Suprapubic skin (tissue), 4 donors: ENCODE data around the gene STIM2. TPM values are rescaled to one million over a fixed set of nuclear protein-coding genes. Genes with fewer than 3 reads are reported as not detected.

ENCODE experiments used
- DNase-seq, 2 donors: peaks; one replicate each; pipeline ENCODE4 v3.0.0-alpha.2; 2019; ENCODE audit warnings: low spot score in 2 of 2
- H3K27ac ChIP-seq: fragments of 200-600 bp; sonication (generic); one replicate; pipeline ENCODE4 v1.5.1; 2019
- H3K27me3 ChIP-seq: fragments of 200-600 bp; sonication (generic); one replicate; pipeline ENCODE4 v1.5.1; 2019
- H3K36me3 ChIP-seq: fragments of 200-600 bp; sonication (generic); one replicate; pipeline ENCODE4 v1.5.1; 2019
- H3K4me1 ChIP-seq: fragments of 200-600 bp; sonication (generic); one replicate; pipeline ENCODE4 v1.5.1; 2019
- H3K4me3 ChIP-seq: fragments of 200-600 bp; sonication (generic); one replicate; pipeline ENCODE4 v1.5.1; 2019; ENCODE audit warnings: mild to moderate bottlenecking
- H3K9me3 ChIP-seq: fragments of 200-600 bp; sonication (generic); one replicate; pipeline ENCODE4 v1.5.1; 2019
- EP300 ChIP-seq: sonication (generic); formaldehyde crosslinking; IDR thresholded peaks from one replicate; pipeline ENCODE4 v1.6.1; 2017; ENCODE audit warnings: antibody characterized with exemption
- POLR2A ChIP-seq, 2 donors: fragments of 450-650 bp; IDR thresholded peaks; one replicate each; pipeline ENCODE4 v1.6.1; 2017; ENCODE audit warnings: antibody characterized with exemption in 2 of 2, mild to moderate bottlenecking in 2 of 2, moderate library complexity in 2 of 2
- POLR2AphosphoS5 ChIP-seq, 3 donors: sonication (generic); formaldehyde crosslinking; IDR thresholded peaks; one replicate each; pipeline ENCODE4 v1.6.1; 2017; ENCODE audit warnings: antibody characterized with exemption in 3 of 3
- WGBS: methylation state at CpG from one replicate; pipeline ENCODE4 v1.1.5; 2018; 5-methylcytosine and 5-hydroxymethylcytosine counted together
- total RNA-seq, 4 donors: library from RNA; depleted of rRNA; stranded (reverse); fragments of >200 nt; gene quantifications; one replicate each; pipeline ENCODE4 v1.1.0, GENCODE V29; 2016
- TF ChIP-seq, protein P1 (sequence below), 2 donors: fragments of 200-600 bp in 1 of 2; fragments of 450-650 bp in 1 of 2; sonication (generic) in 1 of 2; IDR thresholded peaks; one replicate each; pipeline ENCODE4 v1.5.1; 2016 to 2019; ENCODE audit warnings: antibody characterized with exemption in 2 of 2, mild to moderate bottlenecking in 1 of 2, moderate library complexity in 1 of 2

Gene STIM2
- total RNA-seq, 4 donors from 2014 or later, result 20.2 to 37.3 (median 27.5) TPM

DNA sequence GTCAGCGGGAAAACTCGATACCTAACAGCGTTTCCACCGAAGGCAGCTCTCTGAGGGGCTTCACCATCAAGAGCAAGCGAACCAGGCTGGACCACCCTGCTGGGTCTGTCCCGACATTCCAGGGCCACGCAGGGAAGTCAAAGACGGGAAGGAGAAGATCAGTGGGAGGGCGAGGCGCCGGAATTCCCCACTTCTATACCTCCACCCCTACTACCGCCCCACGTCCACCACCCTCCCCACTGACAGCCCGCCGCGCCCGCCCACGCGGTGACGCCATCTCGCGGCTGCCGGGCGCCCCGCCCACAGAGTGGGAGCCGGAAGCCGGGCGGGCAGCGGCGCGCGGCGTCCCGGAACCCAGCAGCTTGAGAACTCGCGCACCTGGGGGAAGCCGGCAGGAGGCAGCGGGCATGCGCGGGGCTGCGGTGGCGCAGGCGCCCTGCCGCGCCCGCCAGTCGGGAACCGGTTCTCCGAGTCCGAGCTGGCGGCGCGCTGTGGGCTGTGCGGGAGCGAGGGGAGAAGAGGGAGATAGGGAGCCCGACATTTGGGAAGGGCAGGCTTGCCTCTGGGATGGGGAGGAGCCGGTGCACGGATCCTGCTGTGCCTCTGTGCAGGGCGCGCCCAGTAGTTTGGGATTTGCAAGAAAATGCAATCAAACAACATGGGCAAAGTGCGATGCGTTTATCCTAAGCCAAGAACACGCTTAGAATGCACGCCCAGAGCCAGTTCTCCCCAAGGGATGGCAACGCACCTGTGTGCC lies 3.2 kb upstream of the STIM2 start:
- 1% methylated on average over 23 of the region's 65 CpGs for WGBS
- peak overlapping the region; percentile 98 for H3K4me3 ChIP-seq
- H3K4me1 ChIP-seq, result peaks cover 36% of the 10 kb centered on the region
- H3K27me3 ChIP-seq, result no peaks in the 10 kb centered on the region
- peak overlapping the region; percentile 98 for H3K27ac ChIP-seq
- no peaks in the 10 kb centered on the region for H3K9me3 ChIP-seq
- H3K36me3 ChIP-seq, result no peaks in the 10 kb centered on the region
- DNase-seq, result peak; percentile 91 to 93
- TF ChIP-seq POLR2AphosphoS5 (IDR thresholded peaks at IDR 0.05), result peak in 1 of 3 donors; percentile 25
- peak in 1 of 2 donors; percentile 40 for TF ChIP-seq POLR2A (IDR thresholded peaks at IDR 0.05)
- no peak for TF ChIP-seq EP300
- TF ChIP-seq, protein P1, sequence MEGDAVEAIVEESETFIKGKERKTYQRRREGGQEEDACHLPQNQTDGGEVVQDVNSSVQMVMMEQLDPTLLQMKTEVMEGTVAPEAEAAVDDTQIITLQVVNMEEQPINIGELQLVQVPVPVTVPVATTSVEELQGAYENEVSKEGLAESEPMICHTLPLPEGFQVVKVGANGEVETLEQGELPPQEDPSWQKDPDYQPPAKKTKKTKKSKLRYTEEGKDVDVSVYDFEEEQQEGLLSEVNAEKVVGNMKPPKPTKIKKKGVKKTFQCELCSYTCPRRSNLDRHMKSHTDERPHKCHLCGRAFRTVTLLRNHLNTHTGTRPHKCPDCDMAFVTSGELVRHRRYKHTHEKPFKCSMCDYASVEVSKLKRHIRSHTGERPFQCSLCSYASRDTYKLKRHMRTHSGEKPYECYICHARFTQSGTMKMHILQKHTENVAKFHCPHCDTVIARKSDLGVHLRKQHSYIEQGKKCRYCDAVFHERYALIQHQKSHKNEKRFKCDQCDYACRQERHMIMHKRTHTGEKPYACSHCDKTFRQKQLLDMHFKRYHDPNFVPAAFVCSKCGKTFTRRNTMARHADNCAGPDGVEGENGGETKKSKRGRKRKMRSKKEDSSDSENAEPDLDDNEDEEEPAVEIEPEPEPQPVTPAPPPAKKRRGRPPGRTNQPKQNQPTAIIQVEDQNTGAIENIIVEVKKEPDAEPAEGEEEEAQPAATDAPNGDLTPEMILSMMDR (IDR thresholded peaks at IDR 0.05), result peak in 1 of 2 donors; percentile 15

DNA sequence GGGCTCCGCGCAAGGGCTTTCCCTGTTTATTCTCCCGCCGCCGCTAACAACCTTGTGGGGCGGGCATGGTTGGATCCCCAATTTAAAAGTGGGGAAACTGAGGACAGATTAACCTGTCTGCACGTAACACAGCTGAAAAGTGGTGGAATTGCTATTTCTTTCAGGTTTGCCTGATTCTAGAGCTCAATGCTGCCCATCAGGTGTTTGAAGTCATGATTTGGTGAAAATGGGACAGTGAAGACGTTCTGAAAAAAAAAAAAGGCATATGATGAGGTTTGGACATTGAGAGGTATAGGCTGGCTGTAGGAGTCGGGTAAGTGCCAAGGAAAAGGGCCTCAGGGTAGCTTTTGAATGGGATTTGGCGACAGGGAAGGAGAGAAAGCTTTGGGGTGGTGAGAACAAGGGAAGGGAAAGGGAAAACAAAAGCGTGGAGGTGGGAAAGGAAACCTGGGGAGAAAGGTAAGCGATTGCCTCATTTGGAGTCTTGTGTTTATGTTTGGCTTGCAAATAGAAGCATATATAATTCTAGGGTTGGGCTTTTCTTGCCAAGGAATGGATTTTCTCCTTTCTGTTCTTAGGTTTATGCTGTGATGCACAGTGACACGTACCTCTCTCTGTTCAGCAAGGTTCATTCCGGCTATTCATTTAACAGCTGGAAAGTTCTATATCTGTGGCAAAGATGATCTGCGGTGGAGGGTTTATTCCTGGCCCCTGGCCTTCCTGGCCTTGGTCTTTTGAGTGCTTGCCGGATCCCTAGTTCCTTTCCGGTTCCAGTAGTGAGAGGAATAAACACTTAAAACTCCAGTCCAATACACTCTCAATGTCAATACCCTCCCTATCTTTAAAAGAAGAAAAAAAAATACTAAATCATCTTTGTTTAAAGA lies 2.4 kb upstream of the STIM2 start:
- Histone ChIP-seq H3K4me3 (peak overlapping the region; percentile 98), H3K27ac (peak overlapping the region; percentile 98), H3K4me1 (peaks cover 44% of the 10 kb centered on the region), H3K36me3 (no peaks in the 10 kb centered on the region), H3K27me3 (no peaks in the 10 kb centered on the region), H3K9me3 (no peaks in the 10 kb centered on the region)
- DNase-seq, result no peak
- TF ChIP-seq POLR2AphosphoS5 (IDR thresholded peaks at IDR 0.05) (no peak), EP300 (no peak), POLR2A (IDR thresholded peaks at IDR 0.05) (no peak)
- TF ChIP-seq, protein P1 (IDR thresholded peaks at IDR 0.05), result no peak
- 10% methylated on average over 17 of the region's 17 CpGs for WGBS

DNA sequence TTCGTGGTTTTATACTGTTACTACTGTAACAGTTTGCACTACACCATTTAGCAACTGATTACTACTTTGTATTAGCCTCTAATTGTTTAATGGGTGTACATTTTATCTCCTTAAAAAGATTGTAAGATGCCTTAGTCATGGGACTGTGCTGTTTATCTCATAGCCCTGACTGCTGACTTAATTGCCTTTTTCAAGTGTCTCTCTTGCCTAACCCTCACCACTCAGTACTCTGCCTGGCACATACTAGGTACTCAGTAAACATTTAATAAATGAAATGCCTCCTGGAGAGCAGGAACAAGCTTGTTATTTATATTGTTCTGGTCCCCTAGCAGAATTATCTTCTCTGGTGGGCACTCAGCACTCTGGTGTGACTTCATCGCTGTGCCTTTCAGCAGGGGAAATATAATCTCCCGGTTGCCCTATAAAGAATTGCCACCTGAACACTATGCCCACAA lies 1.7 kb upstream of the STIM2 start:
- peak overlapping the region; percentile 98 for H3K4me3 ChIP-seq
- no peaks in the 10 kb centered on the region for H3K27me3 ChIP-seq
- 48% methylated on average over 3 of the region's 3 CpGs for WGBS
- no peaks in the 10 kb centered on the region for H3K9me3 ChIP-seq
- peak overlapping the region; percentile 98 for H3K27ac ChIP-seq
- no peak for DNase-seq
- TF ChIP-seq, protein P1 (IDR thresholded peaks at IDR 0.05), result no peak
- TF ChIP-seq POLR2AphosphoS5 (IDR thresholded peaks at IDR 0.05) (no peak), EP300 (no peak), POLR2A (IDR thresholded peaks at IDR 0.05) (no peak)
- peaks cover 50% of the 10 kb centered on the region for H3K4me1 ChIP-seq
- H3K36me3 ChIP-seq, result no peaks in the 10 kb centered on the region

DNA sequence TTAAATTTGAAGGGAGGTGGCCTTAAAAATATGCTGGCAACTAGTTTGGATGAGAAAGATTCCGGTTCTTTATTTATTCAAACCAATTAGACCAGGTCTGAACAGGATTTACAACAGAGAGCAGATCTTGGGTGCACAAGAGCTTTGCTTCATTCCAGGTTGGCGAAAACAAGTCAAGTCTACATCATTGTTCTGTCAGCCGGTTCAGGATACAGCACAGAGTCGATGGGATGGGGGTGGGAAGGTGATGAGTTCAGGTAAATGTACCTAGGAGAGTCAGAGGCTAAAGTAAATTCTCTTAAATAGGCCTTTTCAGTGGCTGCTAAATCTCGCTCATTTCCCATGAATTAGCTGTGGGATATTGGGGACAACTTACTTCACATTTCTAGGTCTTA lies 882 bp upstream of the STIM2 start:
- Histone ChIP-seq H3K4me1 (peaks cover 53% of the 10 kb centered on the region), H3K27me3 (no peaks in the 10 kb centered on the region), H3K9me3 (no peaks in the 10 kb centered on the region), H3K27ac (peak overlapping the region; percentile 98), H3K4me3 (peak overlapping the region; percentile 98), H3K36me3 (no peaks in the 10 kb centered on the region)
- TF ChIP-seq POLR2A (IDR thresholded peaks at IDR 0.05) (no peak), POLR2AphosphoS5 (IDR thresholded peaks at IDR 0.05) (no peak), EP300 (no peak)
- TF ChIP-seq, protein P1 (IDR thresholded peaks at IDR 0.05), result no peak
- DNase-seq, result no peak
- 28% methylated on average over 5 of the region's 5 CpGs for WGBS
